ENCODE measurements around the gene ZNF850.
A peak's percentile ranks its signal among the peaks of the same experiment; 100 is the strongest.

Gene ZNF850

GRCh38 chr19:36672368-36672767, 100.2 kb downstream of the ZNF850 start:
- peaks cover 10 to 15% (median 13%) of the 10 kb centered on the region in 5 donors for H3K36me3 ChIP-seq (ENCODE audit: control insufficient read depth in 5 of 5, insufficient read depth in 5 of 5, low read length in 5 of 5)
- peaks cover 15 to 53% (median 46%) of the 10 kb centered on the region in 5 donors for H3K9me3 ChIP-seq (ENCODE audit: control insufficient read depth in 5 of 5, low read length in 5 of 5)
- no peak overlapping the region for H3K27ac ChIP-seq (ENCODE audit: low read depth, low read length)
- no peaks in the 10 kb centered on the region for H3K27me3 ChIP-seq (ENCODE audit: control insufficient read depth in 5 of 5, insufficient read depth in 4 of 5, low read length in 5 of 5)
- no peak overlapping the region for H3K9ac ChIP-seq (ENCODE audit: low read length in 5 of 5)
- peak overlapping the region in 3 of 5 donors; percentile 0 to 34 (median 19) for H3K4me3 ChIP-seq (ENCODE audit: low read depth in 1 of 5, low read length in 5 of 5)
- H3K4me1 ChIP-seq (ENCODE audit: control insufficient read depth in 5 of 5, insufficient read depth in 5 of 5, low read length in 5 of 5) = peaks cover 0 to 5% (median 0%) of the 10 kb centered on the region in 5 donors

- peak overlapping the region in 4 of 5 donors; percentile 1 to 40 (median 34) for H3K4me3 ChIP-seq (ENCODE audit: low read depth in 1 of 5, low read length in 5 of 5)
- no peak overlapping the region for H3K27ac ChIP-seq (ENCODE audit: low read depth, low read length)
- no peaks in the 10 kb centered on the region for H3K27me3 ChIP-seq (ENCODE audit: control insufficient read depth in 5 of 5, insufficient read depth in 4 of 5, low read length in 5 of 5)
- H3K9ac ChIP-seq (ENCODE audit: low read length in 5 of 5) = no peak overlapping the region
- peaks cover 0 to 16% (median 11%) of the 10 kb centered on the region in 5 donors for H3K4me1 ChIP-seq (ENCODE audit: control insufficient read depth in 5 of 5, insufficient read depth in 5 of 5, low read length in 5 of 5)
- peaks cover 12 to 20% (median 13%) of the 10 kb centered on the region in 5 donors for H3K36me3 ChIP-seq (ENCODE audit: control insufficient read depth in 5 of 5, insufficient read depth in 5 of 5, low read length in 5 of 5)
- peaks cover 17 to 56% (median 47%) of the 10 kb centered on the region in 5 donors for H3K9me3 ChIP-seq (ENCODE audit: control insufficient read depth in 5 of 5, low read length in 5 of 5)
Observed at GRCh38 chr19:36668646-36669045, 104.0 kb downstream of the ZNF850 start.

- Histone ChIP-seq H3K27me3 (ENCODE audit: control insufficient read depth in 5 of 5, insufficient read depth in 4 of 5, low read length in 5 of 5) (no peaks in the 10 kb centered on the region), H3K9me3 (ENCODE audit: control insufficient read depth in 5 of 5, low read length in 5 of 5) (peaks cover 8 to 52% (median 26%) of the 10 kb centered on the region in 5 donors), H3K27ac (ENCODE audit: low read depth, low read length) (no peak overlapping the region), H3K4me3 (ENCODE audit: low read depth in 1 of 5, low read length in 5 of 5) (peak overlapping the region; percentile 79 to 98 (median 86)), H3K9ac (ENCODE audit: low read length in 5 of 5) (peak overlapping the region in 1 of 5 donors; percentile 87), H3K4me1 (ENCODE audit: control insufficient read depth in 5 of 5, insufficient read depth in 5 of 5, low read length in 5 of 5) (peaks cover 0 to 16% (median 11%) of the 10 kb centered on the region in 5 donors), H3K36me3 (ENCODE audit: control insufficient read depth in 5 of 5, insufficient read depth in 5 of 5, low read length in 5 of 5) (peaks cover 2 to 9% (median 5%) of the 10 kb centered on the region in 5 donors)
Observed at GRCh38 chr19:36665832-36666231, 106.8 kb downstream of the ZNF850 start.
